HG02763 (cell line): ENCODE results near the gene CTNNB1.

ENCODE experiments used
- ATAC-seq: cut with Tn5 transposase; IDR thresholded peaks from one replicate; pipeline ENCODE4 v1.9.1; 2021; ENCODE audit warnings: mild to moderate bottlenecking, moderate library complexity; ENCODE audit not compliant: unreplicated experiment

CTNNB1 gene

DNA sequence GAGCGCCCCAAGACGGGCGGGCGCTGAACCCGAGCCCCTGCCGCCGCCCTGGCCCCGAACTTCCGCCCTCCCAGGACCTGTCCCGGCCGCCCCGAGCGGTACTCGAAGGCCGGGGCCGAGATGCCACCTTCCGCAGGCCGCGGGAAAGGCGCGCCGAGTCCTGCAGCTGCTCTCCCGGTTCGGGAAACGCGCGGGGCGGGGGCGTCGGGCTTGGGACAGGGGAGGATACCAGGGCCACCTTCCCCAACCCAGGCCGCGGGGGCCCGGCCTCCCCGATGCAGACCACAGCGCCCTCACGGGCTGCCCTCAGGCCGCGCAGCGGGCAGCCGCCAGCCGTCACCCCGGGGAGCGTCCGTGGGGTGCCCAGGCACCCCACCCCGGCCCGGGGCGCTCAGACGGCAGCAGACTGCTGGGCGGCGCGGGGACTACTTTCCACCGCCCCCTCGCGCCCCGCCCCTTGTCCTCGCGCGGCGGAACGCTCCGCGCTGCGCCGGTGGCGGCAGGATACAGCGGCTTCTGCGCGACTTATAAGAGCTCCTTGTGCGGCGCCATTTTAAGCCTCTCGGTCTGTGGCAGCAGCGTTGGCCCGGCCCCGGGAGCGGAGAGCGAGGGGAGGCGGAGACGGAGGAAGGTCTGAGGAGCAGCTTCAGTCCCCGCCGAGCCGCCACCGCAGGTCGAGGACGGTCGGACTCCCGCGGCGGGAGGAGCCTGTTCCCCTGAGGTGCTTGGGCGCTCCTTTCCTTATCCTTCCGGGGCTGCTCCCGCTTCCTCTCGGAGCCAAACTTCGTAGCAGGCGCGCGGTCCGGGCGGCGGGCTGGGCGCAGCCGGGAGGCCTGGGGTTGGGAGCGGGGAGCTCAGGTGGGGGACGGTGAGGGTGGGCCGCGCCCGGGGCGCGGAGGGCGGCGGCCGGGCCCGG lies at the start of gene CTNNB1:
Gene CTNNB1, plus strand, starts transcription at position 556 of the 916 bp plus-strand sequence. CDS start 24,564 bp downstream, outside the sequence.
- peak; percentile 80 for ATAC-seq

DNA sequence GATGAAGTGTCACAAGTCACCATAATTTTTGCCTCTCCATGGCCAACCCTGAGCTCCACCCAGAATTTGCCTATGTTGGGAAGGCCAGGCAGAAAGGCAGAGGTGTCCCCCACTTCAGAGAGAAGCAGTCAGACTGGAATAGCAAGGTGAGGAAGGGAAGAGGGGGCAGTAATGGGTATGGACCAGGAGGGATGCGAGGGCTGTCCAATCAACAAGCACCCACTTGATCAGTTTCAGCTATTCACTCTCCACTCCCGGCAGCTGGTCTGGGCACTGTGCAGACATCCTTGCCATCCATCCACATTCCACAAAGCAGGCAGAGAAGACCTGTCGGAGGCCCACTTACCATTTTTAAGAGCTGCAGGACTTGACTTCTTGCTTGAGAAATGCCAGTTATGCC lies 43.5 kb upstream of the CTNNB1 start:
- ATAC-seq = no peak

DNA sequence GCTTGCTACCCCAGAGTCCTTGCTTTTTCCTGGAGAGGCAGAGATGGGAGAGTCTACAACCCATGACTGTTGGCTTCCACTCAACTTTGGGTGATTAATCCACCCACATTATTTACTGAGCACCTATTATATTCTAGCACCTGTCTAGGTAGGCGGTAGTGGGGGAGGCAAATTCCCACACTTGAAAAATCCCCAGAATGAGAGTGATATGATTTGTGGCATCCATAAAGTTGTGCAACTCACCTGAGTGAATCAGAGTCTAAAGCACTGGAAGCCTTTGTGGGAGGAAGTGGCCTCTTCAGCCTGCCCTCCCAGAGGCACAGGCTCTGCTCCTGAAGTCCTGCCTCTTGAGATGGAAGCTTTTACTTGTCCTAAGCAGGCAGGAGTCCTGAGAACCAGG lies 40.4 kb upstream of the CTNNB1 start:
- no peak for ATAC-seq

DNA sequence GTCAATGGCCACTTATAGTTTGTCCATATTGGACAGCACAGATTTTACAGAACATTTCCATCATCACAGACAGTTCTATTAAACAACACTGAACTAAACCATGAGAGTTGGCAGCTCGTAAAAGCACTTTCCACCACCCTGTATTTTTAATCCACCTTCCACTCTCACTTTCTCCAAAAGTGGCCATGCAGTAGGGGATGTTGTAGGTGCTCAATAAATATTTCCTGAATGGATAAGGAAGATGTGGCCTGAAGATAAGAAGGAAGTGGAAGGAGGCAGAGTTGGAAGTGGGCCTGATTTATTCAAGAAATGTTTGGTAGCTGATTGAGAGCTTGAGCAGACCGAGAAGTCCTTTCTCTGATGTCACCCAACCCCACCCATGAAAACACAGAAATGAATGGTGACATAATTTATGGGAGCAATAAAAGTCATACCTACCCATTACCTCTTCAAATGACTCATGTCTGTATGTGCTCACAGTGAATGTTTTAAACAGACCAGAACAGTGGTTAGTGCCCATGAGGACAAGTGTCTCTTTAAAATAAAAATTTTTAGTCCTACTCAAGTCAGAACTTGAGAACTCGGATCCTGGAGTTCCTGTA lies 39.6 kb upstream of the CTNNB1 start:
- ATAC-seq = no peak

DNA sequence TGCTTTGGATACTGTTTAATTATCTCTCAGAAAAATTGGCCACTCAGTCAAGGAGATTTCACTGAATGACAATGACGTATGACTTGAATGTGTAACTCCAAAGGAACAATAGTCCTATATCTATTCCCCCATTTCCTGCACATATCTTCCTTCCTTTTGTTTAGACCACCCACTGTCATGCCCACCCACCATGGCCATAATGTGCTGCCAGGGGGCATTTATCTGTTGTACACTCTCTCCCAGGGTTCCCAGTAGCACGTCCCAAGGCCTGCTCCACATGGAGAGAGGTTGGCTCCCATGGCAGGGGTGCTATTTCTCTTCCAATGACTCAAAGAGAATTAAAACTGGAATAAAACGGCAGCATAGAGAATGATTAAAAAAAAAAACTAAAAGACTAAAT lies 36.8 kb upstream of the CTNNB1 start:
- no peak for ATAC-seq

DNA sequence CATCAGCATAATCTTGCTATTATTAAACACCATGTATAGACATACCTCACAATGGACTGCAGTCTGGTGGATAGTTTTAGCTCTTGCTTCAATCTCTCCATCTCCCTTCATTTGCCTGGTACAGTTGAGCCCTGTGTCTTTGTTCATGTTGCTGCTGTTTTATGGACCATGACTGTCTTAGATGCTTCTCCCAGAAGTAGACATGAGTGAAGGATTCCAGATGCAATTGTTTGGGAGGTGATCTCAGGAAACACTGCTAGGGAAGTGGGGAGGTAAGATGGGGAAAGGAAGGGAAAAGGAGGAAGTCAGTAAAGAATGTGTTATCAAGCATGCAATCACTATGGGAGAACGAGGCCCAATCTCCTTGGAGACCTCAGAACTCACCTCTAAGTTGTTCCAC lies 36.3 kb upstream of the CTNNB1 start:
- ATAC-seq = no peak

DNA sequence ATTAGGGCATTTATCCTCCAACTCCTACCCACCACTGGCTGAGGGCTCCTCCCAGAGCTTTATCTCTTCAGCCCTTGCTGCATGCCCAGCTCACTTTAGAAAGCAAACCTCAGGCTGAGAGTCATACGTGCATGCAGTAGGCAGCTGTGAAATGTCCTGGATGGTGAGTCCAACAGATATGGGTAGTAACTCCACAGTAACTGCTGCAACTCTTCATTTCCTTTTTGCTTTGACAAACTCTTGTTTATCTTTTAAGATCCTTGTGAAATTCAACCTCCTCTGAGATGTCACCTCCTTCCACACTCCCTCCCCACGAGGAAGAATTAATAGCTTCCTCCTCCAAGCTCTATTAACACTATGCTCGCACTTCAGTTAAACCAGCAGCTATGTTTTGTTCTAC lies 35.9 kb upstream of the CTNNB1 start:
- ATAC-seq = no peak

DNA sequence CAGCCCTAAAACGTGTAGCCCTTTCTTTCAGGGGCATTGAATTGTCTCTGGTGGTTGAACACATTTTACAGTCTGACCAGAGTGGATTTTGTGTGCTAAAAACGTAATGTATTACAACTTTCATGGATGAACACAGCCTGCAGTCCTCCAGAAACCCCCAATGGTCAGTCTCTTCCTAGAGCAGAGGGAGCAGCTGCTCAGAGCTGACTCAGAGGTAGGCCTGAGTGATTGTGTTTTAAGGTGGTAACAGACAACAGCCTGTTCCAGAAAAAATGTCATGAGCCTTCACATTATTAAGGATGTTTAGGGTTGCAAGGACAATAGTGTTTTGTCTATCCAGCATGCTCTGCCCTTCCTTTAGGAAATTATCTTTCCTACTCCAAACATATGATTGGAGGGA lies 34.5 kb upstream of the CTNNB1 start:
- no peak for ATAC-seq

DNA sequence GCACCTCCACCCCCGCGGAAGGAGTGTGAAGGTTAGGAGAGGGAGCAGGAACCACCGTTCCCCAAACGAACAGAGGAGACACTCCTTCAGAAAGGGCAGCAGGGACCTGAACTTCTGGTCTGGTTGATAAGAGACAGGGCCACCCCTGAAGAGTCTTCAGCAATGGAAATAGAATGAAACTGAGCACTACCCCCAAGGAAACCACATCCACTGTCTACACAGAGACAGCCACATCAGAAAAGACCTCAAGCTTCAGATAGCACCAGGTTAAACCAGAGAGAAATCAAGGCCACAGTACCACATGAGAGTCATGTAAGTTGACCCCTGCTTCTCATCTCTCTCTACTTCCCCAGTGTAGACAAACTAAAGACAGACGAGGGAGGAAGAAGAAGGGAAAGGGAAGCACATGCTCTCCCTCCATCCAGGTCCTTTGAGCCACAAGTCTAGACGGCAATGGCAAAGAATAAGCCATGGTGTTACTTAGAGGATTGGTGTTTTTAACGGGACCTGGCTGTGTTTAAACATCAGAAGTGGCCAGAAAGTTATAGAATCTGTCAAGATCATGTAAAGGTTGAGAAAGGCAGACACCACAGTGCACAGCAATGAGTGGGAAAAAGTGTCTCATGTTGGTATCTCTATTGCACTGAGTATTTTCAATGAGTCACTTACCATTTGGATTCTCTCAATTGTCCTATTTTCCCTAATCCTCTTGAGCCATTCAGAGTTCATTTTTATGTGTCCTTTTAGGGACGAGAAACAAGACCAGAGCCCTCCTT lies 31.4 kb upstream of the CTNNB1 start:
- no peak for ATAC-seq

DNA sequence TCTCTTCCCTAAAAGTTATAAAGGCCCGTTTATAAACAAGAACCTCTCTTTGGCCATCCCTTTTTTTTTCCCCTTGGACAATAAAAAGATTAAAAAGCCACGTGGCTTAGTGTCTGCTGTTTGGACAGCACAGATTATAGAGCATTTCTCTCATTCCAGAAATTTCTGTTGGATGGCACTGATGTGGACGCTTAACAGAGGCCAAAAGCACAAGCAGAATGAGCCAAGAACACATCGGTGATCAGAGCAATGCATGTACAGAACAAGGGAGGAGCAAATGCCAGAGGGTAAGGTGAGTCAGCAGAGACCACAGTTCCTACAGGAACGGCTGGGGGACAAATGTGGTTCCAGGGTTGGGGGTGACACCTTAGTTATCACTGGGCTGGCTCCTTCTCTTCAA lies 30.3 kb upstream of the CTNNB1 start:
- no peak for ATAC-seq

DNA sequence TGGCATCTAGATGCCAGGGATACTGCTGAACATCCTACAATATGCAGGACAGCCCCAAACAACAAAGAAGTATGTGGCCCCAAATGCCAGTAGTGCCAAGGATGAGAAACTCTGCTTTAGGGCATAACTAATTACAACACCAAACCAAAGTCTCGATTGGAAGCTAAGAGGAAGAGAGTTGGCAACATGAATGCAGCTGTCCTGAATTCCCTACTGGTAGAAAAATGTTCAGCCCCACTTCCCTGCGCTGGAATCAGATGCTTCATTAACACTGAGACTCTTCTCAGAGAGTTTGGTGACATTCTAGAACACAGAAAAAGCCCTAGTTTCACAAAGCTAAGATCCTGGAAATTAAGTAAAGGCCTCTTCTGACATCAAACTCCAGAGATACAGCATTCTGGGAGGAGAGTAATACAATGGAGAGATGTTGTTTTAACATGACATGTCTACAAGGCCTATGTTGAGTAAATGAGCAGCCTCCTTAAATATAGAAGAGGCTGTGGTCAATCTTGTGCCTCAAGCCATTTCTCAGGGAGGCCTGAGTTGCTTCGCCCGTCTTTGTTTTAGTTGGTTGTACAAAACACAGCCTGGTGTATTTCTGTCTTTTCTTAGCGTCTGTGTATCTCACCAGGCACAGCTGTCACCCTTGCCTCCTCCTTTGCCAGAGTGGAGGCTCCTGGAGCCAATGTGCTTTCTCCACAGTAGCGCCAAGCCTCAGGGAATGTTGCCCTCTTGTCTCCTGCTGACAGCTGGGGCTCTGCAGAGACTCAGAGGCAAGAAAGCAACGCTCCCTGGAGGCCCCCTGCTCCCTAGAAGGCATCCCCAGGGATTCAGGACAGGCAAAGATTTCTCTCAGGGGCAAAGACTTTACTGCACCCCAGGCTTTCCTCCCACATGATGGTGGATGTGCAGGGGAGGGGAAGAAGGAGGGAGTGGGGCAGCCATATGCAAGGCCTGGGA lies 25.1 kb upstream of the CTNNB1 start:
- ATAC-seq = no peak

DNA sequence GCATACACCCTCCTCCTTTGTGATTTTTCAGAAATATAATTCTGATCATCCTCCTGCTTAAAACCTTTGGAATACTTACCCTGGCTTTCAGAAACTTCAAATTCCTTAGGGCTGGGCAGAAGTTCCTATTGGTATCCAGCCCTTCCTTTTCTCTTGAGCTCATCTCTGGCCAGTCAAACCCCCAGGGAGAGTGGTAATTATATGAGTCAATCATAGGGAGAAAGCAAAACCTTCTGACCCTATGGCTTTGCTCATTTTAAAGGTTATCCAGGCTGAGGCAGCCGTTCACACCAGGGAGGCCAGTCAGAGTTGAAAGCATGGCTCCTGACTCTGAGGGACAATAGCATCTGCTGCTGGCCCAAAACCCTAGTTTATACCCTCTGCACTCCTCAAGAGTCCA lies 23.9 kb upstream of the CTNNB1 start:
- ATAC-seq = no peak

DNA sequence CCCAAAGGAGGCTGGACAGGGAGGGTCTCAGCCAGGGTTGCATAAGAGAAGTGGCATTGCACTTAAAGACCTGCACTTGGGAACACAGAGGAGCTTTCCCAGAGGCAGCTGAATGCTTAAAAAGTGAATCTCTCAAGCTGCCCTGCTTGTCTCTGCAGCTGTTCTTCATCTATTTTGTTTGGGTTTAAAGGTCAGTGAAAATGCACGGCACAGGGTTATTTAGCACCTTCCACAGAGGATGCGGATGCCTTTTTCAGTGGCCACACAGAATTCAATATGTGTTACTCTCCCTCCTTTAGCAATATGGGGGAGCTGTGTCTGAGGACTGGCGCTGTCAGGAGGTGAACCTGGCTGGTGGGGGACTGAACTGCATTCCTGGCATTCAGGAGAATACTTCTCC lies 22.7 kb upstream of the CTNNB1 start:
- ATAC-seq = no peak

DNA sequence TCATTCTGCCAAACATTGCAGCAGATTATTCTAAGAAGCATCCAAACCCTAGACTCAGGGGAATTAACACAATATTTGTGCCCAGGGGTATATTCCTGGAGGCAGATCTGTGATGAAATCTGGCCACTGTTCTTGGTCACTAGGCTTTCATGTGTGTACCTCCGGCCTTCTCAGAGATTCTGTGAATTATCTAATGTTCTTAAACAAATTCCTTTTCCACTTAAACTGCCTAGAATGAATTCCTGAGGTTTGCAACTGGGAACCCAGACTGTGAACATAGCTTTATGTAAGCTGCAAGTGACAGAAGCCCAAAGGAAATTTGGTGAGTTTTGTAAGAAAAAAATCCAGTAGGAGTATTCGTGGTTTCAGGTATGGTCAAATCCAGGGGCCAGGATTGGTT lies 20.7 kb upstream of the CTNNB1 start:
- ATAC-seq = no peak

DNA sequence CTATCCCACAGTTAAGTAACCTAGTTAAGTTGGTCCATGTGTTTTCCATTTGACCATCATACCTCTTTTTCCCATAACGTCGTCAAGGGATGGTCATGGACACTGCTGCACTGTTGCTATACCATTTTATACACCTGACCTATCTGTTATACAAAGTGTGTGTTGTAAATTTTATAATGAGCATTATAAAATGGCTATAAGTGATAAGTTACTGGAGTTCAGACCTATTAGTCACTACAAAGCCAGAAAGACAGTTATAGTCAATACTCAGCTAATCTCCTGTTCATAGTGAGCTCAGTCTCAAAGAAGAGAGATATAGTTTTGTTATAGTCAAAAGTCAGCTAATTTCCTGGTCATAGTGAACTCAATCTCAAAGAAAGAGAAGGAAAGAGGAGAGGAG lies 18.9 kb upstream of the CTNNB1 start:
- ATAC-seq = no peak

DNA sequence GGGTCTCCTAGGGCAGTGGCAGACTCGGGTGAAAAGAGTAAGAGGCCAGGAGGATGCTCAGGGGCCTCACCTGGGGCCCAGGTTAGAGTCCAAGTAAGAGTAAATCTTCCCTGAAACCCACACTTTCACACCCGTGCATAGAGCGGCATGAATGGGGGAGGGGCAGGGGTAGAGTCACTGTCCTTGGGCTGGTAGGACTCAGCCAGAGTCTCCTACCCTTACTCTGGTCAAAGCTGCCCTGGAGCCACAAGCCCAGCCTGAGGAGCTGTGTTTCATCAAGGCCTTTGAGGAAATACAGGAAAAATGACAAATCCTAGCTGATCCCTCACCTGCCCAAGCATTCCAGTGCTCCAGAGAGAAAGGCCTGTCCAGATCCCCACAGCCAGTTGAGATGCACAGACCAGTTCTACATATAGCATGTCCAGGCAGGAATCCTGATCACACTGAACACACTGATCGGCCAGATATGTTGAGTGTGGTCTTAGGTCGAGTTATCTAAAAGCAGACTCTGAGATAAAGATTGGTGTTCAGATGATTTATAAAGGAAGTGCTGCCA lies 16.7 kb upstream of the CTNNB1 start:
- ATAC-seq = no peak

DNA sequence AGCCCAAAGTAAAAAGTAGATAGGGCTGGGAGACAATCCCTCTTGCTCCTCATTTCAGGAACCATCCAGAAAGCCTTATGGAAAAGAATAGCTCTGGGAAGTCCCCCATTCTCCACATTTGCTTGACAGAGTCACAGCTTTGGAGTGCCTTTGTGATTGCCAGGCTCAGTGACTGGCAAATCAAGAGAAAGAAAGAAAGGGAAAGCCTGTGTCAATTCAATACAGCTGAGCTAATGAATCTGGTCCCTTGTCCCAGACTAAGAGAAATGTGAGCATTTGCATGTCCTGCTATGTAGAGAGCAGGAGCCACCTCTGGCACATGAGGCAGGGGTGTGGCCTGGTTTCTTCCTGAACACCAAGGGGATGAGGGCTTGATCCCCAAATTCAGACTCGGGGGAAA lies 14.9 kb upstream of the CTNNB1 start:
- ATAC-seq = no peak

DNA sequence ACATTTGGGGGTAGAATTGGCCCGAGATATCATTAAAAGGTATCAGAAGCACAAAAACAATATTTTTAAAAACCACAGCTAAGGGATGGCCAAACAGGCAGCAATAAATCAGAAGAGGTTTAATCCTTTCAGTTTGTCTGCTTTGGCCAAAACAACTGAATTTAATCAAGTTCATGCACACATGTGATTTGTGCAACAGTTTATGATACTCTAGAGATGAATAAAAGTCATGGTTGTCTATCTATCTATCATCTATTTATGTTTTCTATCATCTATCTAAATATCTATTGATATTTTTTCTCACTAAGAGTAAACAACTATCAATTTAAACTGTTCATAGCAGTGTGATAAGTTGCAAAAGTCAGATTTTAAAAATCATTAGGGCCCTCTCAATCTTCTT lies 13.0 kb upstream of the CTNNB1 start:
- ATAC-seq = no peak

DNA sequence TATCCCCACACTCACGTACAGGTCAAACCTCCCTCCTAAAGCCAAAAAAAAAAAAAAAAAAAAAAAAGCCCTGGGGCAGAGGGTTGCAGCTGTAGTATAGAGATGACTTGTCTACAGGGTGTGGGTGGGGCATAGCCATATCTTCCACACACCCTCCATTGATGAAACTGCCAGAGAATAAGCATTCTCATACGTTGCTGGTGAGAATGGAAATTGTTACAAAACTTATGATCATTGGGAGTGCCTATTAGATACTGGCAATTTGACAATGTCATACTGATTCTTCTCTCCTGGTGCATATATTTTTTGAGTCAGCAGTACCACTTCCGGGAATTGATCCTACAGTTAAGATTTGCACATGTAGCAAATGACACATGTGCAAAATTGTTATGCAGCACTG lies 11.0 kb upstream of the CTNNB1 start:
- ATAC-seq = no peak
